NOMO-1 treated with DMSO at 0.1 percent for 48 hours (cell line): ENCODE data around the gene ATOH8.
A peak's percentile ranks its signal among the peaks of the same experiment; 100 is the strongest.

Experiments
- DNase-seq: peaks from one replicate; lab custom pipeline; 2025; ENCODE audit not compliant: unreplicated experiment; lab: John Stamatoyannopoulos, UW

Gene ATOH8

DNA sequence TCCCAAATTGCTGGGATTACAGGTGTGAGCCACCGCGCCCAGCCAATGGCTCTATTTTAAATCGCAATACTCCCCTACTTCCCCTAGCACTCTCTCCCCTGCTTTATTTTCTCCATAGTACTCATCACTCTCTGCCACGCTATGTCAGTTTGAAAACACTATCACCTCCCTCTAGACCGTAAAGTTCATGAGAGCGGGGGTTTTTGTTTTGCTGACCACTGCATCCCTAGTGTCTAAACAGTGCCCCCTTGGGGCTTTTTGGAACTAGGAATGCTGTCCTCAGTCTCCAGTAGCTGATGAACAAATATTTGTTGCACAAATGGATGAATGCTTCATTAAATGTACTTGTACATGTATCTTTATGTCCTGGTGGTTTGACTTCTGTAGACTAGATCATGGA lies 44.1 kb downstream of the ATOH8 start:
- DNase-seq = no peak

DNA sequence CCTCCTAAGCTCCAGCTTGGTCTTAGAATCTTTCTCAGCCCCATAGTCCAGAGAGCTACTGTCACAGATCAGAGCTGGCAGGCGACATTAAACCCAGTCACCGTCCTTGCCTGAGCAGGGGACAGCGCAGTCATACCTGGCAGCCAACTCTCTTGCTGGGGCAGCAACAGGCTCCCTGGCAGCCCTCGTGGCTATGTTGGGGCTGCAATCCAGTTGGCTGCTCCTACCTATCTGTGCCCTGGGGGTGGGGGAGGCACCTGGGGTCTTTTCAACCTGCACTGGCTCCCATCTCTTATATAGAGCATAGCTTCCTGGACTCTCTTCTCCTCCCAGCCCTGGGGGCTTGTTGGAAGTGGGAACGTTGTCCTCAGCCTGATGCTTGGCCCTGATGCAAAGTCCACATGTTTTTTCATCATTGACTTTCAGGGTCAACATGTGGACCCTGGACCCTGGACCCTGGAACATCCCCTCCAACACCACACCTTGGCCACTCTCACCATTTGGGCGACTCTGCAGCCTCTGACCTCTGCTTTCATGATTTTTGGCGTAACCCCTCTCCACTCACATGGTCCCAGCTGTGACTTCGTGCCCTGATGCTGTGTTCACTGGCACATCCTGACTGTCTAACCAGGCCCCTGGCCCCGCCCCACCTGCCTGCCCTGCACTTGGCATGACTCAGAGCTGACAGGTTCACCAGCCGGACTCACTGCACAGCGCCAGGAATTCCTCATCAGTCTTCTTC lies 45.6 kb downstream of the ATOH8 start:
- DNase-seq = no peak

- no peak for DNase-seq
Observed at GRCh38 chr2:85800586-85800985, 46.8 kb downstream of the ATOH8 start.

DNA sequence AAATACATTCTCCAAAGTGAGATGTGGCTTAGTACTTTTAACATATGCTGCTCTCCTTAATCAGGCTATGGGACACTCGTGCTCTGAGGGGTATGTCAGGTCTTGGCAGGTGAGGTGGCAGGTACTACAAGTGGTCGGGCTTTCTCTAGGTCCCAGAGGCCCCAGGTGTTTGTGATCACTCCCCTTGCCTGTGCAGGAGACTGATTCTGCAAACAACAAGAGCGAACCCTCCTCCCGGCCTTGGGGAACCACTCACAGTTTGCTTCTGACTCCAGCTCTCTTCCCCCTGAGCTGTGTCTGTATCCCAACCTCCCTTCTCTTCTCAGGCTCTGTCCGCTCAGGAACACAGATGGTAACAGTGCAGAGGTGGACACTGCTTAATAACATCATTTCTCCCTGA lies 48.1 kb downstream of the ATOH8 start:
- no peak for DNase-seq

- no peak for DNase-seq
Observed at GRCh38 chr2:85802354-85803103, 48.7 kb downstream of the ATOH8 start.

- no peak for DNase-seq
Observed at GRCh38 chr2:85803704-85804425, 50.1 kb downstream of the ATOH8 start.

DNA sequence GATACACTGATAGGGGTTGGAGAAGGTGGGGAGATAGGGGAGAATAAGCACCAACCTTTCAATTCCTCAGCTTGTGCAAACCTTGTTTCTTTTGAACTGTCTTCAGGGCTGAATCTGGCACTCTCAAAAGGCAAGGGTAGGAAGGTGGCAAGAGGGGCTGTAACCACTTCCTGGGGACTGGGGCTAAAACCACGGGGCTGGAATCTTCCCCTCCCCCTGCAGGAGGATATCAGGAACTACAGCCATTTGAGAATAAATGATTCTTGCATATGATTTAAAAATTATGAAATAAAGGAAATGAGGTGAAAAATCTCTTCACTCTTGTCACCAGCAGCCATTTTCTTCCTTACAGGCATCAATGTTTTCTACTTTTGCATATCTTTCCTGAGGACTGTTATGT lies 50.8 kb downstream of the ATOH8 start:
- peak; percentile 32 for DNase-seq

DNA sequence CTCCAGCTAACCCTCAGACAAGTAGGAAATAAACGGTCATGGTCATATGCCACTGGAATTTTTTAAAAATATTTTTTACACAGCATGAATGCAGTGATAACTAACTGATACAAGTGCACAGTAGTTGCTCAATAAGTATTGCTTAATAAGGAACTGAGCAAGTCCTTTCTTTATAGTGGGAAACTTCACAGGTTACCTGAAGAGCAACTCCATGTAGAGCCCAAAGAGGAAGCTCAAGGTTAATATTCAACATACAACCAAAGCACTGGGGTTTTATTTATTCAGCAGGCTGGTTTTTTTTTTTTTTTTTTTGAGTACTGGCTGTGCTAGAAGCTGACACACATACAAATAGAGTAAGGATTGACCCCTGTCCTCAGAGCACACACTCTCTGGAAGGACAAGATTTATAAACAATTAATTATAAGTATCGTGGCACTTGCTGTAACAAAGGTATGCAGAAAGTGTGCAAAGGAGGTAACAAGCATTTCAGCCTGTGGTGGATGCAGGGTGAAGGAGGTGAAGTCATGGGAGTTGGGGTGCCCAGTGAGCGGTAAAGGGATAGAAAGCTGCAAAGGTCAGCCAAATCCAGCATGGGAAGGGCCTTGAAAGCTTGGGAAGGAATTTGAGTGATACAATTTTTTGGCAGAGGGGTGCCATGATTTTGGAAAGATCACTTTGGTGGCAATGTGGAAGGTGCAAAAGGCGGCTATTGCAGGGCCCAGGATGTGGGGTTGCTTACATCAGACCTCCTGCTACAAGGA lies 52.7 kb downstream of the ATOH8 start:
- peak; percentile 25 for DNase-seq

- DNase-seq = no peak
Observed at GRCh38 chr2:85807756-85808155, 54.0 kb downstream of the ATOH8 start.

GRCh38 chr2:85810371-85811179 lies 56.8 kb downstream of the ATOH8 start:
- no peak for DNase-seq

- no peak for DNase-seq
Observed at GRCh38 chr2:85811180-85812093, 57.6 kb downstream of the ATOH8 start.

- DNase-seq = no peak
Observed at GRCh38 chr2:85812094-85812735, 58.4 kb downstream of the ATOH8 start.

GRCh38 chr2:85813211-85813981 lies 59.6 kb downstream of the ATOH8 start:
- DNase-seq = no peak

DNA sequence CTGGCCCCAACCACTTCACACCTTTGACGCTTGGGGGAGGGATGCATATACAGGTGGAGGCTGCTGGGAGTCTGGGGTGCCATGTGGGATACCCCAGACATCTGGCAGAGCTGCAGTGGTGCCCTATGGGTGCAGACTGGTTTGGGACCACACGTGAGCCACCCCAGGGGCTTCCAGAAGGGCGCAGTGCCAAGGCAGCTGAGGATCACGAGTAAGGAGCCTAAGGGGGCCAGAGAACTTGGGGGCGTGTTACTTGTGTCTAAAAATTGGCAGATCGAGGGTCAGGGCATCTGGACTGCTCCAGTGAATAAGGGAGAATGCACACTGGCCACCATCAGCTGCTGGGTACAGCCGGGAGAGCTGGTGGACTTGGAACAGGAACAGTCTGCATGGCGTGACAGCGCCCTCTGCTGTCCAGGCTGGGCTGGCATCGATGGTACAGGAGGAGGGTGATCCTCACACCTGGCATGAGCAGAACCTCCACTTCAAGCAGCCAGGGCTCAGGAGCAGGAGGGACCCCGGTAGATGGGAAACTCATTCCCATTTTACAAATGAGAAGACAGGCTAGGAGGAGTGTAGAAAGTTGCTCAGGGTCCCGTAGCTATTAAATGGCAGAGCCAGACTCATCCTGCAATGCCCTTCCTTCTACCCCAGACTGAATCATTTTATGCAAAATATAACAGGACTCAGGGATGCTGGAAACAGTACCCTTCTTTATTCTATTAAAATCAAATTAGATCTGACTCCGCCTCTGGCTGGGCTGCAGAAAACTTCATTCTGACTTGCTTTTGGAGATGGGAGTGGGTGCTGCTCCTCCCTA lies 60.4 kb downstream of the ATOH8 start:
- DNase-seq = peak; percentile 56

GRCh38 chr2:85814802-85815550 lies 61.2 kb downstream of the ATOH8 start:
- no peak for DNase-seq

- DNase-seq = no peak
Observed at GRCh38 chr2:85819811-85820510, 66.2 kb downstream of the ATOH8 start.
